ENCODE measurements around the gene ZNF444. TPM values are rescaled to one million over a fixed set of nuclear protein-coding genes. Genes with fewer than 3 reads are reported as not detected.

Gene ZNF444
- total RNA-seq, 4 donors from 2014 or later: 32.0 to 78.2 (median 52.1) TPM

- peak overlapping the region in 1 of 4 donors; percentile 20 for H3K27ac ChIP-seq (replicated peaks in 1 of 4)
- no peaks in the 10 kb centered on the region for H3K36me3 ChIP-seq
- no peak overlapping the region for H3K4me3 ChIP-seq
- TF ChIP-seq POLR2AphosphoS5 (IDR thresholded peaks at IDR 0.05) (no peak), CTCF (IDR thresholded peaks at IDR 0.05) (no peak), EP300 (IDR thresholded peaks at IDR 0.05) (no peak), POLR2A (IDR thresholded peaks at IDR 0.05; ENCODE audit: low read depth) (no peak)
- H3K9me3 ChIP-seq: no peaks in the 10 kb centered on the region
- H3K4me1 ChIP-seq: peaks cover 6 to 51% (median 32%) of the 10 kb centered on the region in 4 donors
- DNase-seq (ENCODE audit: extremely low spot score): no peak
- no peaks in the 10 kb centered on the region for H3K27me3 ChIP-seq
- 86% methylated on average over 5 of the region's 5 CpGs for WGBS
- intact Hi-C loops (cut with DNase I): no loop called here
Observed at GRCh38 chr19:56134654-56134921, 6.5 kb upstream of the ZNF444 start.

- Histone ChIP-seq H3K27ac (replicated peaks in 1 of 4) (peak overlapping the region in 2 of 4 donors; percentile 44 to 48), H3K4me1 (peaks cover 12 to 58% (median 39%) of the 10 kb centered on the region in 4 donors), H3K9me3 (no peaks in the 10 kb centered on the region), H3K27me3 (no peaks in the 10 kb centered on the region), H3K4me3 (no peak overlapping the region), H3K36me3 (no peaks in the 10 kb centered on the region)
- no peak for DNase-seq (ENCODE audit: extremely low spot score)
- intact Hi-C loops (cut with DNase I): no loop called here
- WGBS: 77% methylated on average over 10 of the region's 10 CpGs
- TF ChIP-seq POLR2AphosphoS5 (IDR thresholded peaks at IDR 0.05): no peak
- TF ChIP-seq EP300 (IDR thresholded peaks at IDR 0.05): no peak
- no peak for TF ChIP-seq POLR2A (IDR thresholded peaks at IDR 0.05; ENCODE audit: low read depth)
- TF ChIP-seq CTCF (IDR thresholded peaks at IDR 0.05): no peak
Observed at GRCh38 chr19:56136362-56136761, 4.7 kb upstream of the ZNF444 start.

- no peaks in the 10 kb centered on the region for H3K36me3 ChIP-seq
- WGBS: 56% methylated on average over 6 of the region's 6 CpGs
- no peaks in the 10 kb centered on the region for H3K9me3 ChIP-seq
- H3K27ac ChIP-seq (replicated peaks in 1 of 4): peak overlapping the region in 1 of 4 donors; percentile 27
- no peak for TF ChIP-seq EP300 (IDR thresholded peaks at IDR 0.05)
- TF ChIP-seq CTCF (IDR thresholded peaks at IDR 0.05): no peak
- no peak for TF ChIP-seq POLR2AphosphoS5 (IDR thresholded peaks at IDR 0.05)
- TF ChIP-seq POLR2A (IDR thresholded peaks at IDR 0.05; ENCODE audit: low read depth): no peak
- H3K4me1 ChIP-seq: peaks cover 14 to 58% (median 38%) of the 10 kb centered on the region in 4 donors
- H3K4me3 ChIP-seq: no peak overlapping the region
- intact Hi-C loops (cut with DNase I): no loop called here
- no peaks in the 10 kb centered on the region for H3K27me3 ChIP-seq
- DNase-seq (ENCODE audit: extremely low spot score): no peak
Observed at GRCh38 chr19:56137405-56137804, 3.7 kb upstream of the ZNF444 start.

- H3K4me1 ChIP-seq: peaks cover 13 to 58% (median 38%) of the 10 kb centered on the region in 4 donors
- intact Hi-C loops (cut with DNase I): no loop called here
- H3K4me3 ChIP-seq: no peak overlapping the region
- no peaks in the 10 kb centered on the region for H3K36me3 ChIP-seq
- H3K9me3 ChIP-seq: no peaks in the 10 kb centered on the region
- no peaks in the 10 kb centered on the region for H3K27me3 ChIP-seq
- WGBS: 83% methylated on average over 3 of the region's 3 CpGs
- TF ChIP-seq EP300 (IDR thresholded peaks at IDR 0.05) (no peak), POLR2A (IDR thresholded peaks at IDR 0.05; ENCODE audit: low read depth) (no peak), CTCF (IDR thresholded peaks at IDR 0.05) (no peak), POLR2AphosphoS5 (IDR thresholded peaks at IDR 0.05) (no peak)
- no peak for DNase-seq (ENCODE audit: extremely low spot score)
- H3K27ac ChIP-seq (replicated peaks in 1 of 4): no peak overlapping the region
Observed at GRCh38 chr19:56138069-56138468, 3.0 kb upstream of the ZNF444 start.

Data from esophagus muscularis mucosa (tissue), 4 donors.